Mesenchymal stem cell (in vitro differentiated cells and primary cell): ENCODE measurements around the gene NNAT.
"Not testable (repeated sequence)": the region's sequence is repeated elsewhere in the genome, so short reads cannot be mapped to it uniquely, and the experiment has no call there.

Experiments used
- DNase-seq: peaks from one replicate; pipeline ENCODE4 v3.0.0-alpha.2; 2013
- H2AFZ ChIP-seq: one replicate; pipeline ENCODE4 v1.6.1; 2013; ENCODE audit warnings: low read depth, mild to moderate bottlenecking, control low read depth, inconsistent platforms, low read length, moderate library complexity
- H2AK5ac ChIP-seq: 2 replicates; pipeline ENCODE4 v1.6.1; 2013; ENCODE audit warnings: low read length, moderate library complexity, mild to moderate bottlenecking, inconsistent platforms; ENCODE audit not compliant: severe bottlenecking
- H2BK120ac ChIP-seq: one replicate; pipeline ENCODE4 v1.6.1; 2013; ENCODE audit warnings: low read depth, mild to moderate bottlenecking, inconsistent platforms, low read length, moderate library complexity
- H2BK12ac ChIP-seq, 2 experiments: one replicate each; pipeline ENCODE4 v1.6.1; 2013; ENCODE audit warnings: inconsistent platforms in 2 of 2, low read length in 2 of 2, mild to moderate bottlenecking in 2 of 2, moderate library complexity in 2 of 2, control low read depth in 1 of 2
- H2BK15ac ChIP-seq: one replicate; pipeline ENCODE4 v1.6.1; 2013; ENCODE audit warnings: mild to moderate bottlenecking, low read depth, inconsistent platforms; ENCODE audit not compliant: poor library complexity, severe bottlenecking
- H2BK5ac ChIP-seq: 2 replicates; pipeline ENCODE4 v1.6.1; 2013; ENCODE audit warnings: low read depth, mild to moderate bottlenecking, low read length, control low read depth, inconsistent platforms; ENCODE audit not compliant: poor library complexity, severe bottlenecking
- H3K14ac ChIP-seq, 2 experiments: one replicate each; pipeline ENCODE4 v1.6.1; 2013; ENCODE audit warnings: inconsistent platforms in 2 of 2, low read length in 2 of 2, control low read depth in 1 of 2, mild to moderate bottlenecking in 1 of 2, moderate library complexity in 1 of 2
- H3K18ac ChIP-seq, 2 experiments: one replicate each; pipeline ENCODE4 v1.6.1; 2013; ENCODE audit warnings: inconsistent platforms in 2 of 2, low read length in 2 of 2, control low read depth in 1 of 2, low read depth in 1 of 2, mild to moderate bottlenecking in 1 of 2
- H3K23ac ChIP-seq, 2 experiments: one replicate each; pipeline ENCODE4 v1.6.1; 2013; ENCODE audit warnings: inconsistent platforms in 2 of 2, low read length in 2 of 2, mild to moderate bottlenecking in 2 of 2, moderate library complexity in 2 of 2, control low read depth in 1 of 2
- H3K27ac ChIP-seq: 2 replicates; pipeline ENCODE4 v1.5.1; 2013; ENCODE audit warnings: mild to moderate bottlenecking, moderate library complexity, low read length, control low read depth, inconsistent platforms; ENCODE audit not compliant: poor library complexity, severe bottlenecking
- H3K27me3 ChIP-seq, 2 experiments: 2 replicates each; pipeline versions ENCODE4 v1.6.1 to v1.7.0; 2013; ENCODE audit warnings: low read length in 2 of 2, mild to moderate bottlenecking in 2 of 2, moderate library complexity in 2 of 2, control low read depth in 1 of 2, inconsistent platforms in 1 of 2; ENCODE audit not compliant: control insufficient read depth in 1 of 2, insufficient read depth in 1 of 2
- H3K36me3 ChIP-seq, 2 experiments: 2 replicates each; pipeline versions ENCODE4 v1.6.1 to v1.7.0; 2013; ENCODE audit warnings: low read length in 2 of 2, control low read depth in 1 of 2, inconsistent platforms in 1 of 2, low read depth in 1 of 2, mild to moderate bottlenecking in 1 of 2; ENCODE audit not compliant: insufficient read depth in 2 of 2, control insufficient read depth in 1 of 2
- H3K4ac ChIP-seq, 2 experiments: one replicate each; pipeline ENCODE4 v1.6.1; 2013; ENCODE audit warnings: inconsistent platforms in 2 of 2, low read length in 2 of 2, mild to moderate bottlenecking in 2 of 2, moderate library complexity in 2 of 2, control low read depth in 1 of 2, low read depth in 1 of 2
- H3K4me1 ChIP-seq: 2 replicates; pipeline ENCODE4 v1.6.1; 2013; ENCODE audit warnings: low read depth, low read length, control low read depth; ENCODE audit not compliant: control insufficient read depth, insufficient read depth
- H3K4me2 ChIP-seq: 2 replicates; pipeline ENCODE4 v1.6.1; 2013; ENCODE audit warnings: low read length, mild to moderate bottlenecking, inconsistent platforms; ENCODE audit not compliant: poor library complexity, severe bottlenecking
- H3K4me3 ChIP-seq, 2 experiments: 2 replicates each; pipeline versions ENCODE4 v1.5.1 to v1.7.0; 2013; ENCODE audit warnings: low read length in 2 of 2, mild to moderate bottlenecking in 2 of 2, control low read depth in 1 of 2, low read depth in 1 of 2; ENCODE audit not compliant: insufficient read depth in 1 of 2
- H3K79me1 ChIP-seq: replicated peaks from 2 replicates; pipeline ENCODE4 v1.6.1; 2013; ENCODE audit warnings: mild to moderate bottlenecking, control low read depth, low read length, inconsistent platforms; ENCODE audit not compliant: poor library complexity, severe bottlenecking
- H3K9ac ChIP-seq: 2 replicates; pipeline ENCODE4 v1.7.0; 2013; ENCODE audit warnings: mild to moderate bottlenecking, low read length, moderate library complexity
- H3K9me3 ChIP-seq: 2 replicates; pipeline ENCODE4 v1.7.0; 2013; ENCODE audit warnings: mild to moderate bottlenecking, low read length; ENCODE audit not compliant: control insufficient read depth
- H4K8ac ChIP-seq: one replicate; pipeline ENCODE4 v1.6.1; 2013; ENCODE audit warnings: inconsistent platforms, mild to moderate bottlenecking, low read length, moderate library complexity
- H4K91ac ChIP-seq: one replicate; pipeline ENCODE4 v1.6.1; 2013; ENCODE audit warnings: mild to moderate bottlenecking, low read length, inconsistent platforms
- WGBS: methylation state at CpG from one replicate; pipeline ENCODE4 v1.1.7; 2013; ENCODE audit warnings: mixed read lengths; 5-methylcytosine and 5-hydroxymethylcytosine counted together

The NNAT gene

DNA sequence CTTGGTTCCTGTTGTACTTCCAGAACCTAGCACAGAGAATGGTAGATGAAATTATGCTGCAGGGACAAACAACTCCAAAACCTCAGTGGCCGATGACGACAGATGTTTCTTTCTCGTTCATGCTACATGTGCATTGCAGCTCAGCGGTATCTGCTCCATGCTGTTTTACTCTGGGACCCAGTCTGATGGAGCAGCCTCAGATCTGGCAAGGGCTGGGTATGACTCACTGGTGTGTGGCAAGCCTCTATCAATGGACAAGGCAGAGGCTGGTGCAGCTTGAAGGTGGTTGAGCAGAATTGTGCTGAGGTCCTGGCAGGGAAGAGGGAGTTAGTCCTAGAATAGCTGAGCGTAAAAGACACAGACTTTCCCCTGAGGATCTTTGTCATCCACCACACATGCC lies 17.0 kb downstream of the NNAT start:
- no peak overlapping the region for H3K14ac ChIP-seq
- no peak overlapping the region for H3K23ac ChIP-seq
- no peak overlapping the region for H3K27ac ChIP-seq
- no peak overlapping the region for H4K8ac ChIP-seq
- no peak overlapping the region for H3K4me2 ChIP-seq
- no peak overlapping the region for H3K18ac ChIP-seq
- 93% methylated on average over 4 of the region's 5 CpGs for WGBS
- no peak overlapping the region for H2AFZ ChIP-seq
- H2BK120ac ChIP-seq: no peak overlapping the region
- no peak overlapping the region for H2BK15ac ChIP-seq
- no peak overlapping the region for H2BK12ac ChIP-seq
- H3K4ac ChIP-seq: no peak overlapping the region
- peaks cover 10 to 21% of the 10 kb centered on the region in 2 experiments for H3K27me3 ChIP-seq
- no peak overlapping the region for H2AK5ac ChIP-seq
- no peak overlapping the region for H2BK5ac ChIP-seq
- H3K79me1 ChIP-seq: no peaks in the 10 kb centered on the region
- peaks cover under 1% of the 10 kb centered on the region for H3K4me1 ChIP-seq
- H4K91ac ChIP-seq: no peak overlapping the region
- H3K36me3 ChIP-seq: no peaks in the 10 kb centered on the region
- H3K9ac ChIP-seq: no peak overlapping the region
- DNase-seq: peak; percentile 47
- no peaks in the 10 kb centered on the region for H3K9me3 ChIP-seq
- no peak overlapping the region for H3K4me3 ChIP-seq

DNA sequence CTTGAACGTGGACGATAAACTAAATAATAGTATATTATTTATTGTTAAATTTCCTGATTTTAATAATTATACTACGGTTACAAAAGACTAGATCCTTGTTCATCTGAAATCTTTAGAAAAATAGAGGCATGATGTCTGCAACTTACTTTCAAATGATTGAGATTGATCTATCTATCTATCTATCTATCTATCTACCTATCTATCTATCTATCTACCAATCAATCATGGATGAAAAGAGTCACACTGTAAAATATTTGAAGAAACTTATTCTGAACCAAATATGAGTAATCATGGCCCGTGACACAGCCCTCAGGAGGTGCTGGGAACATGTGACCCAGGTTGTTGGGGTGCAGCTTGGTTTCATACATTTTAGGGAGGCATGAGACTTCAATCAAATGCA lies 18.4 kb downstream of the NNAT start:
- Histone ChIP-seq H3K4me2 (no peak overlapping the region), H3K14ac (no peak overlapping the region), H2BK120ac (no peak overlapping the region), H3K4me3 (no peak overlapping the region), H2BK5ac (no peak overlapping the region), H3K23ac (no peak overlapping the region), H2BK12ac (no peak overlapping the region), H4K8ac (no peak overlapping the region), H3K27me3 (peaks cover 13 to 25% of the 10 kb centered on the region in 2 experiments), H3K27ac (no peak overlapping the region), H3K9ac (no peak overlapping the region), H3K18ac (no peak overlapping the region), H3K4ac (no peak overlapping the region), H4K91ac (no peak overlapping the region), H2AFZ (no peak overlapping the region), H3K4me1 (peaks cover 3% of the 10 kb centered on the region), H3K9me3 (no peaks in the 10 kb centered on the region), H2BK15ac (no peak overlapping the region), H3K36me3 (no peaks in the 10 kb centered on the region), H3K79me1 (no peaks in the 10 kb centered on the region), H2AK5ac (no peak overlapping the region)
- no CpG with 5 or more reads among the region's 4 CpGs for WGBS
- no peak for DNase-seq

DNA sequence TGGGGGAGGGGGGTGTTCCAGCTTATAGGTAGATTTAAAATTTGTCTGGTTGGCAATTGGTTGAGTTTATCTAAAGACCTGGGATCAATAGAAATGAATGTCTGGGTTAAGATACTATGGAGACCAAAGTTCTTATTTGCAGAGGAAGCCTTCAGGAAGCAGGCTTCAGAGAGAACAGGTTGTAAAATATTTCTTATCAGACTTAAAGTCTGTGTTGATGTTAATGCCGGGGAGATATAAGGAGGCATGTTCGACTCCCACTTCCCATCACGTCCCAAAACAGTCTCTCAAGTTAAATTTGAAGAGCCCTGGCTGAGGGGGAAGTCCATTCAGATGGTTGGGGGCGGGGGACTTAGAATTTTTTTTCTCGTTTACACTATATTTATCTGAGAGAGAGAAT lies 19.0 kb downstream of the NNAT start:
- no peak overlapping the region for H2BK12ac ChIP-seq
- H2BK5ac ChIP-seq: no peak overlapping the region
- H3K4me1 ChIP-seq: peaks cover 3% of the 10 kb centered on the region
- H3K18ac ChIP-seq: no peak overlapping the region
- no peak overlapping the region for H2BK15ac ChIP-seq
- H3K9ac ChIP-seq: no peak overlapping the region
- H3K9me3 ChIP-seq: no peaks in the 10 kb centered on the region
- H3K4ac ChIP-seq: no peak overlapping the region
- H2AK5ac ChIP-seq: no peak overlapping the region
- H2BK120ac ChIP-seq: no peak overlapping the region
- WGBS: 95% methylated on average over 2 of the region's 5 CpGs
- no peak overlapping the region for H4K91ac ChIP-seq
- no peak overlapping the region for H2AFZ ChIP-seq
- H3K27me3 ChIP-seq: peaks cover 18 to 31% of the 10 kb centered on the region in 2 experiments
- H3K14ac ChIP-seq: no peak overlapping the region
- no peak overlapping the region for H3K4me3 ChIP-seq
- DNase-seq: no peak
- no peak overlapping the region for H3K23ac ChIP-seq
- H3K4me2 ChIP-seq: no peak overlapping the region
- no peaks in the 10 kb centered on the region for H3K36me3 ChIP-seq
- no peaks in the 10 kb centered on the region for H3K79me1 ChIP-seq
- no peak overlapping the region for H3K27ac ChIP-seq
- no peak overlapping the region for H4K8ac ChIP-seq

- DNase-seq, H2BK5ac ChIP-seq, H3K79me1 ChIP-seq, H2AK5ac ChIP-seq, H4K91ac ChIP-seq, H3K27ac ChIP-seq, H3K36me3 ChIP-seq, H4K8ac ChIP-seq, H2BK15ac ChIP-seq, H2BK12ac ChIP-seq, H3K4me2 ChIP-seq, H3K4ac ChIP-seq, H3K9ac ChIP-seq, H3K14ac ChIP-seq, H3K4me3 ChIP-seq, H3K23ac ChIP-seq, H3K9me3 ChIP-seq, H2AFZ ChIP-seq, H3K4me1 ChIP-seq, H3K18ac ChIP-seq, H2BK120ac ChIP-seq: not testable (repeated sequence)
- peaks cover 18 to 34% of the 10 kb centered on the region in 2 experiments for H3K27me3 ChIP-seq
- 43% methylated on average over 1 of the region's 1 CpG for WGBS
These were observed 19.8 kb downstream of the NNAT start for GRCh38 chr20:37540838-37541237.
